ENCODE measurements around the gene MAP3K14. TPM values are rescaled to one million over a fixed set of nuclear protein-coding genes. Genes with fewer than 3 reads are reported as not detected.

MAP3K14 gene
- total RNA-seq, 4 donors from 2014 or later = 5.4 to 15.9 (median 12.6) TPM

GRCh38 chr17:45241328-45242028 lies 75.3 kb downstream of the MAP3K14 start:
- DNase-seq (ENCODE audit: low spot score) (no peak), ATAC-seq (ENCODE audit: low FRiP score) (peak; percentile 43)
- TF ChIP-seq CTCF (IDR thresholded peaks at IDR 0.05) = no peak

GRCh38 chr17:45240905-45241327 lies 75.9 kb downstream of the MAP3K14 start:
- DNase-seq (ENCODE audit: low spot score) (no peak), ATAC-seq (ENCODE audit: low FRiP score) (no peak)
- no peak for TF ChIP-seq CTCF (IDR thresholded peaks at IDR 0.05)

GRCh38 chr17:45238155-45238774 lies 78.6 kb downstream of the MAP3K14 start:
- DNase-seq (ENCODE audit: low spot score) (no peak), ATAC-seq (ENCODE audit: low FRiP score) (no peak)
- no peak for TF ChIP-seq CTCF (IDR thresholded peaks at IDR 0.05)

GRCh38 chr17:45237686-45238085 lies 79.1 kb downstream of the MAP3K14 start:
- no peak for TF ChIP-seq CTCF (IDR thresholded peaks at IDR 0.05)
- DNase-seq (ENCODE audit: low spot score) = no peak
- no peak for ATAC-seq (ENCODE audit: low FRiP score)

GRCh38 chr17:45236282-45236606 lies 80.6 kb downstream of the MAP3K14 start:
- no peak for ATAC-seq (ENCODE audit: low FRiP score)
- no peak for DNase-seq (ENCODE audit: low spot score)

GRCh38 chr17:45235416-45236281 lies 81.2 kb downstream of the MAP3K14 start:
- ATAC-seq (ENCODE audit: low FRiP score) = no peak
- peak in 1 of 3 donors; percentile 27 for TF ChIP-seq CTCF (IDR thresholded peaks at IDR 0.05)
- peak; percentile 92 for DNase-seq (ENCODE audit: low spot score)

More at GRCh38 chr17:45236282-45236606, 80.6 kb downstream of the MAP3K14 start:
- TF ChIP-seq CTCF (IDR thresholded peaks at IDR 0.05) = no peak
